ENCODE results near the gene AMMECR1L.

DNA sequence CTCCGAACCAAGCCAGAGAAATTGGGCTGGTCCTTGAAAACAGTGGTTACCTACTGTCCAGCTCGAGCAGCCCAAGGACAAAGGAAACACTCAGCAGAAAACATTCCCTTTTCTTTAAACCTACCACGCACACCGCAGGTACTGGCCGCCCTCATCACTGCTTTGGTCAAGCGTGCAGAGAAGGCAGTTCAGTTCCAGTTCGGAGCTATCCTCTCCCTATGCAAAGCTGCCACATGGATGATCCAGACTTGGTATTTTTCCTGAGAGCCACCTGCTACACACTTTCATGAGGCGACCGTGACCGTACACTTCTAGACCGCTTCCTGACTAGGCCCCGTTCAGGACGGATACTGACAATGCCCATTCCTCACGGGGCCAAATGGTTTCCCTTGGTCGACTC, 23.5 kb downstream of the AMMECR1L start:
- TF ChIP-seq, protein P1, sequence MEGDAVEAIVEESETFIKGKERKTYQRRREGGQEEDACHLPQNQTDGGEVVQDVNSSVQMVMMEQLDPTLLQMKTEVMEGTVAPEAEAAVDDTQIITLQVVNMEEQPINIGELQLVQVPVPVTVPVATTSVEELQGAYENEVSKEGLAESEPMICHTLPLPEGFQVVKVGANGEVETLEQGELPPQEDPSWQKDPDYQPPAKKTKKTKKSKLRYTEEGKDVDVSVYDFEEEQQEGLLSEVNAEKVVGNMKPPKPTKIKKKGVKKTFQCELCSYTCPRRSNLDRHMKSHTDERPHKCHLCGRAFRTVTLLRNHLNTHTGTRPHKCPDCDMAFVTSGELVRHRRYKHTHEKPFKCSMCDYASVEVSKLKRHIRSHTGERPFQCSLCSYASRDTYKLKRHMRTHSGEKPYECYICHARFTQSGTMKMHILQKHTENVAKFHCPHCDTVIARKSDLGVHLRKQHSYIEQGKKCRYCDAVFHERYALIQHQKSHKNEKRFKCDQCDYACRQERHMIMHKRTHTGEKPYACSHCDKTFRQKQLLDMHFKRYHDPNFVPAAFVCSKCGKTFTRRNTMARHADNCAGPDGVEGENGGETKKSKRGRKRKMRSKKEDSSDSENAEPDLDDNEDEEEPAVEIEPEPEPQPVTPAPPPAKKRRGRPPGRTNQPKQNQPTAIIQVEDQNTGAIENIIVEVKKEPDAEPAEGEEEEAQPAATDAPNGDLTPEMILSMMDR (IDR thresholded peaks at IDR 0.05 in 4 of 5, conservative IDR thresholded peaks at IDR 0.05 in 1 of 5) = no peak
- TF ChIP-seq POLR2A (IDR thresholded peaks at IDR 0.05) = no peak
